ENCODE data around the gene FBXO9.

The FBXO9 gene

DNA sequence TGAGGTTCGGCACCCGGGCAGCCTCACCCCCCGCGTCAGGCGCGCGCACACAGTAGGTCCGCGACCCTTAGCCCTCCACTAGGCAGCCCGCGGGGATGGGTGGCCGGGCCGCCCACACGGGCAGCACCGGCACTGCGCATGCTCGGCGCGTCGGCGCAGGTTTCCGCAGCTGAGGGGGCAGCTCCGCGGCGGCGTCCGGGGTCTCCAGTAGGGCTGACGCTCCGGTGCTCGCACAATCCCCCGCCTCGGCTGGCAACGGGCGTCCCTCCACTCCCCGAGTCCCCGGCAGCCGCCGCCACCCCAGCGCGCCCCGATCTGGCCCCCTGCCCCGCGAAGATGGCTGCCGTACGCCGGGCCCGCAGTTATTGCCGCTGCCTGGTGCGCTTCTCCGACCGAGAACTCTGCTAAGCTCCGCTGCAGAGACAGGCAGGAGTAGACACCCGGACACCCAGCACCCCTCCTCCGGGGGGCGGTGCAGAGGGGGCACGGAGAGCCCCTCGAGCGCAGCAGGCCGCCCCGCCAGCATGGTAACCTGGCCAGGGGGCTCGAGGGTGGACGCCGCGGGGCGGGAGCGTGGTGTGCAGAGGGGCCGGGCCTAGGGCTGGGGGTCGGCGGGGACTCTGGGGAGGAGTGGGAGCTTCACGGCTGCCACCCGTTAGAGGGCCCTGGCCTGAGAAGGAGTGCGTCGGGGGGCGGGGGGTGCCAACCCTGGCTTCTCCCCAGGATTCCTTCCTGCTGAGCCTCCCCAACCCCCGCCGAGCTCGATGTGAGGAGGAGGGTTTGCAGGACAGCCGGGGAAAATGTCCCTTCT, at the start of gene FBXO9:
Gene FBXO9 (plus strand): TSS at position 139 of the 811 bp plus-strand sequence. CDS start 386 bp downstream, at position 525.
- no peak for DNase-seq (ENCODE audit: low read depth)

DNA sequence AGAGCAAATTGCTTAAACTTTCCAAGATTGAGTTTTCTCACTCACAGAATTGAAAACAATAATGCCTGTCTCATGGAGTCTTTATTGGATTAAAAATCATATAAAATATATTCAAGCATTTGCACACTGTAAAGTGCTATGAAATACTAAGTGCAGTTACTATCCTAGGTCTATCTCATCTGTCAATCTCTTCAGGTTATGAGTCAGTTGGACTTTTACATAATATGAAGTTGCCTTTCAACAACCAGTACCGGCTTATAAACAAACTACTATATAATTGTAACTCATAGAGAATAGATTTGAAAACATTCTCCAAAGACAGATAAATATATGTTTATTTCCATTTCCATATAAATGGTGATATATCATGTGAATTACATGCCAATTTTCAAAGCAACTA, 49.7 kb upstream of the FBXO9 start:
- no peak for DNase-seq (ENCODE audit: low read depth)

DNA sequence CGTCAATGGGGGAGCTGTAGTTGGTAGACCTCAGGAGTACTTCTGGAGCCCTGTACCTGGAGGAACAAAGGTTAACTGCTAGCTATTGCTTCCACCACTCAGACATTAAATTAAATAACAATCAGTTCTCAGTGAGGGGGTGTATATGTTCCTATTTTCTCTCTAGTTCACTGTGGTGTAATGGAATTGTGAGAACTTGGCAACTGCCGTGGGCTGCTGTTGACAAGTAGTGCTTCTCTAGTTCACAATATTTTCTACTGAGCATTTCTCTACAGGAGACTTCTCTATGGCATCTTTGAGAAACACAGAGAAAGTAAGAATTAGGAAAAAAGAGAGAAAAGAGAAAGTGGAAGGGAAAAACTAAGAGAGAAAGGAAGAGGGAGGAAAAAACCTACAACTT, 46.8 kb upstream of the FBXO9 start:
- no peak for DNase-seq (ENCODE audit: low read depth)

DNA sequence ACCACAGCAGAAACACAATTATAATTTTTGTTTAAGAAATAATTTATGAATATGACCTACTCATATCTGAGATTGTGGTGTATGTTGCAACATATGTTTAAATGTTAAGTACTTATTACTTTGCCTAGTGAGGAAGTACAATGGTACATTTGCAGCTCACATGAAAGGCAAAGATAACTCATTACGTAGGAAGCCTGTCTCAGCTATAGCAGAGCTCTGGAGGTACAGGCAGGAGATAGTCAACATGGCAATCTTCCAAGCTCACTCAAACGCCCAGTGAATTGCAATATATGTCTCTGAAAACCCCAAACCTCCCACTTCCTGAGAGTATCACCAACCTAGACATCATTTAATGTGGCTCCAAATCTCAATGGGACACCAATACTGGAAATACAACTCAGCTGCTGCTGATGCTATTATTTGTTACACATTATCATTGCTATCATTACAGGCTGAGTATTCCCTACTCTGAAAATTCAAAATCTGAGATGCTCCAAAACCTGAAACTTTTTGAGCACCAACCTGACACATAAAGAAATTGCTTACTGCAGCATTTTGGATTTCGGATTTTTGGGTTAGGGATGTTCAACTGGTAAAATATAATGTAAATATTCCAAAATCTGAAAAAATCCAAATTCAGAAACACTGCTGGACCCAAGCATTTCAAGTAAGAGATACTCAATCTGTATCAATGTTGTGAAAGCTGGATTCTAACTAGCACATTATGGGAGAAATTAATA, 45.0 kb upstream of the FBXO9 start:
- no peak for DNase-seq (ENCODE audit: low read depth)

DNA sequence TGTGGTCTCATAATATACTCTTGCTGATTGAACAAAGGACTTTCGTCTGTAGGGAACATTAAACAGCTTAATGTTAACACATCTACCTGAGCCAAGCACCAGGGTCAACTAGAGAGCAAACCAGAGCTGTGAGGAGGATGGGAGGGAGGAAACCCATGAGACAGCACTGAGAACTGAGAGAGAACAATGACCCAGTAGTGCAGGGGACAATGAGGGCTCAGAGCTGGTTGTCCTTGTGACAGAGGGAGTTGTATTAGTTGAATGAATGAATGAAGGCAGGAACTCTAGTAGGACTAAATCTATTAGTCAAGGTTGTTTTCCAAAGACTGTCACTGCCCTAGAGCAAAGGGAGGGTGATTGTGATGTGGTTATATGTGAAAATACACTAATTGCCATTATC, 41.9 kb upstream of the FBXO9 start:
- DNase-seq (ENCODE audit: low read depth): no peak

DNA sequence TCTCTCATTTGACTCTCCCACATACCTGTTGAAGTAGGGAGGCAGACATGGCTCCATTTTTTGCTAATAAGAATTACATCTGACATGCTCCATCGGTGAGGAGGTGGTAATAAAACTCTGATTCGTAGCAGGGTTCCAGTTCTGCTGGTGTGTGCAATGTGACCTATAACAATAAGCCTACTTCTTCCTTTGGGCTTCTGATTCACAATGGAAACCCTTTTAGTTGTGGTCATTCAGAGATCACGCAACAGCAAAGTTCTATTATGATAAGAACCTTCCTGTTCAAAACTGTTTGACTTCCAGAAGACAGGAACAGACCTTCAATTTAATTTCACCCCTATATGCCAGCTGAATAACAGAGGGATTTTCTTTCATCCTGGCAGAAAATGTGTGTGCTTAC, 38.7 kb upstream of the FBXO9 start:
- no peak for DNase-seq (ENCODE audit: low read depth)

DNA sequence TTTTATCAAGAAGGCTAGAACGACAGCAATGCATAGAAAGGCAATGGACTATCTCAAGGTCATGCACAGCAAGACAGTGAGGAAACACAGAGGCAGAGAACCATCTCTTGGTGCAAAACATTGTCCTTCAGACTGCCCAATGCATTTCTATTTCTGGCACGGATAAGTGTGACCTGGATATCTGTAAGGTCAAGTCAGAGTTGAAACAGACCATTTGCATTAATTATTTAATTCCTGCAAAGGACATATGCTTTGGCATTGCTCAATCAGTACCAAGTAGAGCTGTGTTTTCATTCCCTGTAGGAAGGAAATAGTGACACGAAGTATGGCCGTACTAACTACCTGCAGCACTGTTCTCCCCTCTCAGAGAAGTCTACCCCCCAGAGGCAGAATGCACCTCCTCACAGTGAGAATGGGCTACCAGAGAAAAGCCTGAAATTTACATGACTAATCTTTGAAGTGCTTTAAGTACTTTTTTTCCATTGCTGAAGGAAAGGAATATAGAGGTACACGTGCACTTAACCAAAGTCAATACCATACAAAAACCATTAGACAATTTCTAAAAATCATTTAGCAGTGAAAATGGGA, 38.0 kb upstream of the FBXO9 start:
- DNase-seq (ENCODE audit: low read depth): no peak

DNA sequence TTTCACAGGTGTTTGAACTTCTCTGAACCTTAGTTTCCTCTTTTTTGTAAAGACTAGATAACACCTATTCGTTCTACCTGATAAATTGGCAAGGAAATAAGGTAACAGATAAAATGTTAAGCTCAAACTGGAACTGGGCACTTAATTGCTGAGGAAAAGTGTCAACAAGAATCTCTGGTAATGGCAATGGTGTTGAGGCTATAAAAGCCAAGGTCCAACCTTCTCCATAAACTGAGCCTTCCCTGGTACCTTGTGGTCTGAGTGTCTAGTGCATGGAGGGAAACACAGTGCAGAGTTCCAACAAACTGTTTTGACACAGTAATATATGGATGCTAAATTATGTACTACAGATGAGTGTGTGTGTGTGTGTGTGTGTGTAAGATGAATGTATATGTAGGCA, 36.7 kb upstream of the FBXO9 start:
- no peak for DNase-seq (ENCODE audit: low read depth)

DNA sequence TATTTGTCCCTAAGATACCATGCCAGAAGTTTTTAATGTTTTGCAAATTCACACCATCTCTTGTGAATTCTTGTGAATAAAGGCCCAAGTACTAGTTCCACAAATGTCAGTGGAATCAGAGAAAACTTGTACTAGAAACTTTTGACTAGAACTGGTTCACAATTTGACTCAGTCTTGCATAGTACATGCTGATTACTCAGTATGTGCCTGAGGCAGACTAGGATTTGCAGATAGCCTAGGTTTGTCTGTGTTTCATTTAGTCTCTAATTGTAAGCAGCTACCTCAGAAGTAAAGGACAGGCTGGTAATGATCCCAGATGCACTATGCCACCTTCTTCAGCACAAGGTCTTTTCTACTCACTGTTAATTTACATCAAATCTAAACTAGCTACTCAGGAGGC, 35.9 kb upstream of the FBXO9 start:
- no peak for DNase-seq (ENCODE audit: low read depth)

DNA sequence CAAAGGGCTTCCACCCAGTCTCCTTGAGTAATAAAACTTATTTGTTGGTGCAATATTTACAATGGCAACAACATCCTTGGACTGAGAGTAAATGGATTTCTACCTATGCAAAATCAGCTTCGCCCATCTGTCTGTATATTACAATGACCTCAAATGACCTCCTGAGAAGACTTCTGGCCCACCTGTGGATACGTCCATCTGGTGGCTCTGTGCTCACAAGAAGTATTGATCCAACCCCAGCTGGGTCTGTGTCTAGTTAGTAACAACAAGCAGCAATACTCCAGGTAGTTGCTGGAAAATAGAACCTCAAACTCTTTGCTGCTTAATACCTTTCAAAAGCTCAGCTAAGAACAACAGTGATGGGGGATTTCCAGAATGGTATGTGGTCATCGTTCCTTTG, 35.4 kb upstream of the FBXO9 start:
- no peak for DNase-seq (ENCODE audit: low read depth)

DNA sequence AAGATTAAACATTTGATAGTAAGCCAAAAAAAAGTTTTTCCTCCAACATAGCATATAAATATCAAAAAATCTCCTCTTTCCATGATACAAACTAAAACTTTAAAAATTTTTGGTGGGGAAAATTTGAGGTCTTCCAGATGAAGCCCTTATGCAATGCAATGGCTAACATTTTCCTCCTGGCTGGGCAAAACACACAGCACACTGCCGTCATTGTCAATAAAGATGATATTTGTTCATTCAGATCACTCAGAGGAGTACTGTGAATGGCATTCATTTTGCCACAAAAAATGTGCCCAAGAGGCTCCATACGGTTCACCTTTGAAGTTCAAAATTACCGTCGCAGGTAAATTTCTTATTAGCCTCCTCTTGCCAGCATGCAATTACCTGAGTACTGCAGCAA, 33.9 kb upstream of the FBXO9 start:
- DNase-seq (ENCODE audit: low read depth): no peak

DNA sequence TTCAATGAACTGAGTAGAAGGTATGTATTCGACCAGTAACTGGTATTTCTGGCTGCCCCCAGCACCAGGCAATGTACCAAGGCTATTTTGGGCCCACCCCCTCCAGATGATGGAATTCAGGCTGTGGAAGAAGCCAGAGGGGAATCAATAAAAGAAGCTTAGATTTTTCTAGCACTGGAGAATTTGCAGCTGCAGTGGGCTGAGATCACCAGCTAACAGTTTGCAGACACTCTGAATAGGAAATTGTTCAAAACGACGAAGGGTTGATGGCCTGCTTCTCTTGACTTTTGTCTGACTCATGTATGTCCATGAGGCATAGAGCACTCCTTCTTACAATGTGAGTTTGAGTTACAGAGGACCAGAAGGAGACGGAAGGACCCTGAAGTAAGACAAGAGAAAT, 32.4 kb upstream of the FBXO9 start:
- DNase-seq (ENCODE audit: low read depth): no peak

DNA sequence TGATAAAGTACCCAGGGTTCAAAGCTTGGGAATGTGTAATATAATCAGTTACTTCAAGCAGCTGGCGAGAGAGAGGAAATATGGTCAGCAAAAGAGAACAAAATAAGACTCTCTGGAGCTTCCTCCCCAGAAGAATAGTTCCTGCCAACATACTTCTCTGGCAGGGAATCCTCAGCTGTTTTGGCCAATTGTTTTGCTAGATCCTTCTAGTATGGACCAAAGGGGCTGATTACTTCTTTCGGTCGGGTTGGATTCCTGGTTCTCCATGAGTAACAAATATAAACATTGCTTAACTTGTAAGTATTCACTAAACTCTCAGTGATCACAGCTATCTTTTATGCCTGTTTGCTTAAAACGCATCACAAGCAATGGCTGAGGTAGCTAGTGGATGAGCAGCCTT, 31.4 kb upstream of the FBXO9 start:
- no peak for DNase-seq (ENCODE audit: low read depth)

DNA sequence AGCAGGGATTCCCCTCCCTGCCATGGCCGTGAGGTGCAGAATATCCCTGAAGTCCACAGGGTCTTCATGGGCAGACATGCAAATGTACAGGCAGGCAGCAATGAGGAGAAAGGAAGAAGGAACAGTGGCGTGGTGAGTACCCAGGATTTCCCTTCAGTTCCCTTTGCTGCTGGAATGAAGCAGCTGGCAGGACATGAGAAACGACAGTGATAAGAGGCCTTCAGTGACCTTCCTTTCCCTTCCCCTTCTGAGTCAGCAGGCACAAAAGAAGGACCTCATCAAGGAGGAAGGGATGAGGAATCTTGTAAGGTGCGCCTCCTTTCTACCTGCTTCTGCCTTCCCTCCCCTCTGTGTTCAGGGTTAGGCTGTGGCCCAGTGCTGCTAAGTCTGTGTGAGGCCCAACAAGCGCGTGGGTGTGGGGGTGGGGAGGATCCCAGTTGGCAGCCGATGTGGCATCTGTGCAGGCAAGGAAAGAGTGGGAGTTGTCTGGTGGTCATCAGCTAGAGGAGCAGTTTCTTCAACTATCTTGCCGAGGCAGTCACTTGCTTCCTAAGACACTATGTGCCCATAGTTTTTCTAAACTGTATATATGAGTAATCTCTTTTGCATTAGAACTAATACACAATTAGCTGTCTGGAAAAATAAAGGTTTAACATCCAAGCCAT, 29.5 kb upstream of the FBXO9 start:
- DNase-seq (ENCODE audit: low read depth): no peak

DNA sequence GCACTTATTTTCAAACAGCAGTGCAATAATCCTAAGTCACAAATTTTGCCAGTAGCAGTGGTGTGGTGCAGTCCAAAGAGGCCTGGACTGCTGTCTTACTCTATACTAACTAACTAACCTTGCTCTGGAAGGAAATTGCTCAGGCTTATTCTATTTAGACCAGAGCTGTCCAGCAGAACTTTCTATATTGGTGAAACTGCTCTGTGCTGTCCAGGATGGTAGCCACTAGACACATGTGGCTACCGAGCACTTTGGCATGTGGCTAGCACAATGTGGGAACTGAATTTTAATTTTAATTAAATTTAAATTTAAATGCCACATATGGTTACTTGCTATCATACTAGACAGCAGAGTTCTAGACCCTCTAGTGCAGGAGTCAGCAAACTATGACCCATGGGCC, 27.1 kb upstream of the FBXO9 start:
- no peak for DNase-seq (ENCODE audit: low read depth)

DNA sequence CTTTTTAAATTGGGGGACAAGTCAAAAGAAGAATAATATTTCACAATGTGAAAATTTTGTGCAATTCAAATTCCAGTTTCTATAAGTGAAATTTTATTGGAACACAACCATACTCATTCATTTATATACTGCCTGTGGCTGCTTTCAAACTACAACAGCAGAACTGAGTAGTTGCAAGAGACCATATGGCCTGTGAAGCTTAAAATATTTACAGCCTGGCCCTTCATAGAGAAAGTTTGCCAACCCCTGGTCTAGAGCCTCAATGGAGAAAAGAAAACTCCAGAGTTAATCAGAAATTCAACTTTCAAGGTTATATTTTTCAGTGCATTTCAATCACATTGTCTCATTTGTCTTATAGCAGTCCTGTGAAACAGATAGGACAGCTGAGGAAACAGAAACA, 26.6 kb upstream of the FBXO9 start:
- DNase-seq (ENCODE audit: low read depth): no peak

DNA sequence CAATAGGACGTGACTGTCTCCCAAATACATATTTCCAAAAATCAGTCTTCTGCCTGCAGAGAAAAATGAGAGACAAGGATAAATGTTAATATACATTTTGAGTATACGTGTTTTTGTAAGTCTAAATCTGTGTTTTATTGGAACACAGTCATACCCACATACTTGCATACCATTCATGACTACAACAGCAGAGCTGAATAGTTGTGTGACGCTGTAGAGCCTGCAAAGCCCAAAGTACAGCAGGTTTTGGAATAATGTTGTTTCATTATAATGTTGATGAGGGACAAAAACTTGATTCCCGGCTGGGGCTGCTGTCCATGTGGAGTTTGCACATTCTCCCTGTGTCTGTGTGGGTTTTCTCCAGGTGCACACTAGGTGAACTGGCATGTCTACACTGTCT, 23.8 kb upstream of the FBXO9 start:
- no peak for DNase-seq (ENCODE audit: low read depth)

DNA sequence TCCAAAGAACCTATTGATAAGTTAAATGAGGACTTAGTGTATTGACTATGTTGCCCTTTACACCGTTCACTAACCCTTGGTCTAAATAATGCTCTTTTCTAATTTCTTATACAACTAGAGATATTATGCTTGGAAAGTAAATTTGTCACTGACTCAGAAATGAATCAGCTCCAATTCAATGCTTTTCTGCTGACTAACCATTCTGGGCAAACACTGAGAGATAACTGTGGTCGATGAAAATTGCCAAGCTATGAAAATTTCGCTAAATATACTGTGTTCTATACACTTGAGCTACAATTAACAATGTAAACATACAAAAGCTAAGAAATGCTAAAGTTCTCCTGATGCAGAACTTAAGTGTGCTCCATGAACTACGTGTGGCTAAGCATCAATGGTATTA, 23.1 kb upstream of the FBXO9 start:
- peak; percentile 88 for DNase-seq (ENCODE audit: low read depth)

DNA sequence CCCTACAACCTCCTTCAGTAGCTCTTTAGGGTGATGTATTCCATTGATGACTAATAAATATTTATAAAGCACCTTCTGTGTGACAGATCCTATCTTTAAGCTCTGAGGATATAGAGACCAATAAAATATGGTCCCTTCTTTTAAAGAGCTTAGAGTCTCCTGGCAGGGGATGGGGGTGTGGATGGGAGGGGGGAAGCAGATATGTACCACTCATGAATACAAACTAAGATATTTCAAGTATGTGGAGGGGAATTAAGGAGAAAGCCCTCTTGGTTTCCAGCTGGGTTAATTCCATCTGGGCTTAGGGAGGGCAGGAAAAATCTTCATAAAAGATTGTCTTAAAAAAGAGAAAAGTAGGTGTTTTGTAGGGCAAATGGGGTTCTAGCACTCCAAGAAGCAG, 21.6 kb upstream of the FBXO9 start:
- DNase-seq (ENCODE audit: low read depth): no peak

DNA sequence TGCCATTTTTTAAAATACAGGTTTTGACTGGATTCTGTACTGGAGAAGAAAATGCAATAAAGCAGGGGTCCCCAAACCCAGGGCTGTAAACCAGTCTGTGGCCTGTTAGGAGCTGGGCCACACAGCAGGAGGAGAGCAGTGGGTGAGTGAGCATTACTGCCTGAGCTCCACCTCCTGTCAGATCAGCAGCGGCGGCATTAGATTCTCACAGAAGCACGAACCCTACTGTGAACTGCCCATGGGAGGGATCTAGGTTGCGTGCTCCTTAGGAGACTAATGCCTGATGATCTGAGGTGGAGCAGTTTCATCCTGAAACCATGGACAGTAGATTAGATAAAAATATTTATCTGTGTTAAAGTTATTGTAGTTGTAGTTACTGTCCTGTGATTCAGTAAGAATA, 21.1 kb upstream of the FBXO9 start:
- no peak for DNase-seq (ENCODE audit: low read depth)

DNA sequence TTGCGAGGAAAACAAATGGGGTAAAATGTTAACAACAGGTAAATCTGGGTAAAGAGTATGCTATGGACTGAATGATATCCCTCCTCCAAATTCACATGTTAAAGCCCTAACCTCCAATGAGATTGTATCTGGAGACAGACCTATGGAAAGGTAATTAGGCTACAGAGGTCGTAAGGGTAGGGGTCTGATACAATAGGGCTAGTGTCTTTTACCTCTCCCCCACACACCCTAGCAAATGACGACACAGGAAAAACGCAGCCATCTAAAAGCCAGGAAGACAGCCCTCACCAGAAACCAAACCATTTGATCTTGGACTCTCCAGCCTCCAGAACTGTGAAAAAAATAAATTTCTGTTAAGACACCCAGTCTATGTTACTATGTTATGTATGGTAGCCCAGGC, 20.6 kb upstream of the FBXO9 start:
- DNase-seq (ENCODE audit: low read depth): no peak

DNA sequence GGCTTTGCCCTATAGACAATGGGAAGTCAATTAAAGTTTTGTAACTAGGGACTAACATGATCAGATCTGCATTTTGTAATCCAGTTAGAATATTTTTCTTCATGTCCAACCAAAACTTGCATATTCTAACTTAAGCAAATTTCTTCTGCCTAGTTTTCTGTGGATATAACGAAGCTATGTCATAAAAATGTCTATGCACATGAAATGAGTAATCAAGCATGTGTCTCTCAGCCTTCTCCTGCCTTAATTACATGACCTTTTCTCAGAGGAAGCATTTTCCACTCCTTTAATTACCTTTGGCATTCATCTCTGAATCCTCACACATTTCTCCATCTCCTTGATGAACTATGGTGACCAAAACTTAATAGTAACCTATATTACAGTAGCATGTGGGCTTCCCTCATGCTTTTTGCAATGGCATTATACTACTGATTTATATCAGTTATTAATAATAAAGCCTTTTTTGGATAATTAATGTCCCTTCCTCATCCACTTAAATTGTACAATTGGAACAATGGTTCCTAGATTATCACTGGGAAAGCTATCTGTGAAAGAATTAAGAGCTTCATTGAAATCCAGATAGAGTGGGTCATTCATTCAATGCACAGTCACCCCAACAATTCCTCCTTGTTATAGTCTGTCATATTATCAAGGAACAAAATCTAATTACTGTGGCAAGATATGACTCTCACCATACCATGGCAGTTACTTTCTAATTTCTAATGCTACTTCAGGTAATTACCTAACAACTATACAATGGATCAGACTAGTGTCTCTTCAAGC, 19.1 kb upstream of the FBXO9 start:
- DNase-seq (ENCODE audit: low read depth): no peak

Measured in HS-5 (cell line).